Measurements from ENCODE around the gene NIF3L1.
"Not testable (repeated sequence)": the region's sequence is repeated elsewhere in the genome, so short reads cannot be mapped to it uniquely, and the experiment has no call there.

Gene NIF3L1

GRCh38 chr2:200873560-200873959 lies 15.6 kb upstream of the NIF3L1 start:
- no peak for DNase-seq

- no peak for DNase-seq
Measured at GRCh38 chr2:200877443-200877842, 11.7 kb upstream of the NIF3L1 start.

GRCh38 chr2:200878289-200878880 lies 10.8 kb upstream of the NIF3L1 start:
- no peak for DNase-seq

GRCh38 chr2:200881715-200882249 lies 7.4 kb upstream of the NIF3L1 start:
- not testable (repeated sequence) for DNase-seq

- DNase-seq = no peak
Measured at GRCh38 chr2:200899482-200899881, 10.3 kb downstream of the NIF3L1 start.

- peak; percentile 49 for DNase-seq
Measured at GRCh38 chr2:200901459-200902072, 12.4 kb downstream of the NIF3L1 start.

- DNase-seq = peak; percentile 46
Measured at GRCh38 chr2:200905618-200906296, 16.6 kb downstream of the NIF3L1 start.

GRCh38 chr2:200909958-200910357 lies 20.8 kb downstream of the NIF3L1 start:
- no peak for DNase-seq

- no peak for DNase-seq
Measured at GRCh38 chr2:200913654-200914053, 24.5 kb downstream of the NIF3L1 start.

- DNase-seq = no peak
Measured at GRCh38 chr2:200922439-200922838, 33.3 kb downstream of the NIF3L1 start.

- DNase-seq = no peak
Measured at GRCh38 chr2:200929334-200930249, 40.4 kb downstream of the NIF3L1 start.

GRCh38 chr2:200930947-200931626 lies 41.9 kb downstream of the NIF3L1 start:
- DNase-seq = no peak

GRCh38 chr2:200939832-200940231 lies 50.7 kb downstream of the NIF3L1 start:
- no peak for DNase-seq

- DNase-seq = no peak
Measured at GRCh38 chr2:200943527-200944105, 54.4 kb downstream of the NIF3L1 start.

GRCh38 chr2:200944467-200945394 lies 55.6 kb downstream of the NIF3L1 start:
- no peak for DNase-seq

- no peak for DNase-seq
Measured at GRCh38 chr2:200945395-200945729, 56.2 kb downstream of the NIF3L1 start.

GRCh38 chr2:200950378-200950777 lies 61.2 kb downstream of the NIF3L1 start:
- DNase-seq = no peak
